RPMI8226 (cell line): ENCODE data around the gene PDE8B.

ENCODE experiments used
- DNase-seq: peaks from one replicate; pipeline ENCODE4 v3.0.0-alpha.2; 2015

The PDE8B gene

GRCh38 chr5:77210091-77210963, at the start of gene PDE8B:
Gene PDE8B (plus strand): TSS chr5:77210680. CDS start chr5:77210926, 246 bp downstream.
- no peak for DNase-seq

- no peak for DNase-seq
Measured at GRCh38 chr5:77163453-77163852, 47.0 kb upstream of the PDE8B start.

- no peak for DNase-seq
Measured at GRCh38 chr5:77167063-77167462, 43.4 kb upstream of the PDE8B start.

- no peak for DNase-seq
Measured at GRCh38 chr5:77167695-77168121, 42.8 kb upstream of the PDE8B start.

- no peak for DNase-seq
Measured at GRCh38 chr5:77168161-77168878, 42.2 kb upstream of the PDE8B start.

GRCh38 chr5:77168879-77169244, 41.6 kb upstream of the PDE8B start:
- DNase-seq: peak; percentile 20

- no peak for DNase-seq
Measured at GRCh38 chr5:77170196-77170890, 40.1 kb upstream of the PDE8B start.

- DNase-seq: no peak
Measured at GRCh38 chr5:77171141-77171910, 39.2 kb upstream of the PDE8B start.

GRCh38 chr5:77172713-77173328, 37.7 kb upstream of the PDE8B start:
- no peak for DNase-seq

GRCh38 chr5:77174526-77174925, 36.0 kb upstream of the PDE8B start:
- DNase-seq: no peak

- no peak for DNase-seq
Measured at GRCh38 chr5:77175231-77175630, 35.2 kb upstream of the PDE8B start.

GRCh38 chr5:77176429-77176828, 34.1 kb upstream of the PDE8B start:
- no peak for DNase-seq

GRCh38 chr5:77177576-77177975, 32.9 kb upstream of the PDE8B start:
- DNase-seq: no peak

- peak; percentile 25 for DNase-seq
Measured at GRCh38 chr5:77180167-77181081, 30.1 kb upstream of the PDE8B start.

GRCh38 chr5:77181173-77181572, 29.3 kb upstream of the PDE8B start:
- no peak for DNase-seq

GRCh38 chr5:77181596-77182304, 28.7 kb upstream of the PDE8B start:
- no peak for DNase-seq

GRCh38 chr5:77182367-77182766, 28.1 kb upstream of the PDE8B start:
- no peak for DNase-seq

- DNase-seq: no peak
Measured at GRCh38 chr5:77186652-77187370, 23.7 kb upstream of the PDE8B start.

GRCh38 chr5:77189421-77189820, 21.1 kb upstream of the PDE8B start:
- no peak for DNase-seq
